ENCODE results near the gene FASLG. TPM values are rescaled to one million over a fixed set of nuclear protein-coding genes. Genes with fewer than 3 reads are reported as not detected.

The FASLG gene
- total RNA-seq, 1 donor from 2014 or later = not detected

DNA sequence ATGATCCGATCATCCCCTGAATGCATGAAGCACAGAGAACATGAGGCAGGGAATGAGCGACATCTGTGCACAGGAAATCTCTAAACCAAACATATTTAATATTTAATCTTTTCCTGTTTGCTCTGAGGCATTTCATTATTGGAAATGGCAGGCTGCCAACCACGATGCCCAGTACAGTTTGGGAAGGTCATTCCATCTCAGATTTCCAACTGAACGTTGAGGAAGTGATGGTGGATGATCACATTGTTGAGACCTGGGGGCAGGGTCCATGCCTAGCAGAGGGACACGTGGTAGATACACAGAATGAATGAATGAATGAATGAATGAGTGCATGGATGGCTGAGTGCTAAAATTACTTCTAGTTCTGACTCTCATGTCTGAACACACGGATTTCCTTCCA lies 15.9 kb upstream of the FASLG start:
- H3K4me3 Mint-ChIP-seq = no peak overlapping the region
- H3K27me3 Mint-ChIP-seq = no peaks in the 10 kb centered on the region
- TF ChIP-seq, protein P1, sequence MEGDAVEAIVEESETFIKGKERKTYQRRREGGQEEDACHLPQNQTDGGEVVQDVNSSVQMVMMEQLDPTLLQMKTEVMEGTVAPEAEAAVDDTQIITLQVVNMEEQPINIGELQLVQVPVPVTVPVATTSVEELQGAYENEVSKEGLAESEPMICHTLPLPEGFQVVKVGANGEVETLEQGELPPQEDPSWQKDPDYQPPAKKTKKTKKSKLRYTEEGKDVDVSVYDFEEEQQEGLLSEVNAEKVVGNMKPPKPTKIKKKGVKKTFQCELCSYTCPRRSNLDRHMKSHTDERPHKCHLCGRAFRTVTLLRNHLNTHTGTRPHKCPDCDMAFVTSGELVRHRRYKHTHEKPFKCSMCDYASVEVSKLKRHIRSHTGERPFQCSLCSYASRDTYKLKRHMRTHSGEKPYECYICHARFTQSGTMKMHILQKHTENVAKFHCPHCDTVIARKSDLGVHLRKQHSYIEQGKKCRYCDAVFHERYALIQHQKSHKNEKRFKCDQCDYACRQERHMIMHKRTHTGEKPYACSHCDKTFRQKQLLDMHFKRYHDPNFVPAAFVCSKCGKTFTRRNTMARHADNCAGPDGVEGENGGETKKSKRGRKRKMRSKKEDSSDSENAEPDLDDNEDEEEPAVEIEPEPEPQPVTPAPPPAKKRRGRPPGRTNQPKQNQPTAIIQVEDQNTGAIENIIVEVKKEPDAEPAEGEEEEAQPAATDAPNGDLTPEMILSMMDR (IDR thresholded peaks at IDR 0.05) = no peak
- H3K9me3 Mint-ChIP-seq = no peaks in the 10 kb centered on the region
- peaks cover 40% of the 10 kb centered on the region for H3K4me1 Mint-ChIP-seq
- ChIA-PET POLR2A (interaction anchor here (0.7 kb wide), 1 partner anchor 1822 kb away, joined by 5 read pairs; no protein-coding TSS in a partner anchor), CTCF (no interaction called here)
- intact Hi-C loops (cut with micrococcal nuclease) = no loop called here
- DNase-seq = no peak
- no peak overlapping the region for H3K27ac Mint-ChIP-seq
- no peak for ATAC-seq (ENCODE audit: low read depth)
- no peaks in the 10 kb centered on the region for H3K36me3 Mint-ChIP-seq (ENCODE audit: low read depth)

GRCh38 chr1:172646653-172647052 lies 12.2 kb upstream of the FASLG start:
- intact Hi-C loops (cut with micrococcal nuclease) = no loop called here
- CTCF ChIA-PET = no interaction called here
- DNase-seq (no peak), ATAC-seq (ENCODE audit: low read depth) (no peak)
- TF ChIP-seq, protein P1 (IDR thresholded peaks at IDR 0.05) = no peak
- Mint-ChIP-seq H3K4me1 (peaks cover 23% of the 10 kb centered on the region), H3K27ac (no peak overlapping the region), H3K9me3 (no peaks in the 10 kb centered on the region), H3K36me3 (ENCODE audit: low read depth) (no peaks in the 10 kb centered on the region), H3K4me3 (no peak overlapping the region), H3K27me3 (no peaks in the 10 kb centered on the region)
- POLR2A ChIA-PET = no interaction called here

DNA sequence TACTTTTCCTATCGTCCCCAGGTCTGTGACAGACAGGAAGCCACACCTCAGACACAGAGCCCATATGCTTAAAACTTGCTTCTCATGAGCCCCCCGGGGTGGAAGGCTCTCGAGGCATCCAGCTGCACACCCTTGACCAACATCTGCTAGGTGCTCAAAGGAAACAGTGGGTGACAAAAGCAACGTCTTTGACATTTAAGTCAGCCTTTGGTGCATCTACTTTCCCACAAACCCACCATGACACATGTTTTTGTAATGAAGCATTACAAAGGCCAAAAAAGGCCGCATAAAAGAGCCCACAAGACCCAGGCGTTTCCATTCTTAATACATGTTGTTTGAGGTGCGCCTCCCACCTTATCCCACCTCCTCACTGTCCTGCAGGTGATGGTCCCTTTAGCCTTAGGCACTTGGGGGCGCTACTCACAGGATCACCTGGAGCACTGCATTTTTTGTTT lies 11.8 kb upstream of the FASLG start:
- H3K9me3 Mint-ChIP-seq = no peaks in the 10 kb centered on the region
- no peaks in the 10 kb centered on the region for H3K27me3 Mint-ChIP-seq
- intact Hi-C loops (cut with micrococcal nuclease) = no loop called here
- ChIA-PET POLR2A (no interaction called here), CTCF (no interaction called here)
- DNase-seq = no peak
- no peak for ATAC-seq (ENCODE audit: low read depth)
- H3K27ac Mint-ChIP-seq = no peak overlapping the region
- TF ChIP-seq, protein P1 (IDR thresholded peaks at IDR 0.05) = no peak
- no peak overlapping the region for H3K4me3 Mint-ChIP-seq
- peaks cover 22% of the 10 kb centered on the region for H3K4me1 Mint-ChIP-seq
- no peaks in the 10 kb centered on the region for H3K36me3 Mint-ChIP-seq (ENCODE audit: low read depth)

- Mint-ChIP-seq H3K36me3 (ENCODE audit: low read depth) (no peaks in the 10 kb centered on the region), H3K27ac (no peak overlapping the region), H3K9me3 (no peaks in the 10 kb centered on the region), H3K4me1 (peaks cover 17% of the 10 kb centered on the region), H3K4me3 (no peak overlapping the region), H3K27me3 (peaks cover under 1% of the 10 kb centered on the region)
- intact Hi-C loops (cut with micrococcal nuclease) = no loop called here
- POLR2A ChIA-PET = no interaction called here
- TF ChIP-seq, protein P1 (IDR thresholded peaks at IDR 0.05) = no peak
- CTCF ChIA-PET = no interaction called here
- DNase-seq = no peak
- ATAC-seq (ENCODE audit: low read depth) = no peak
Observed at GRCh38 chr1:172647987-172648386, 10.9 kb upstream of the FASLG start.

GRCh38 chr1:172650474-172651193 lies 8.3 kb upstream of the FASLG start:
- intact Hi-C loops (cut with micrococcal nuclease) = no loop called here
- no peaks in the 10 kb centered on the region for H3K9me3 Mint-ChIP-seq
- TF ChIP-seq, protein P1 (IDR thresholded peaks at IDR 0.05) = no peak
- H3K4me1 Mint-ChIP-seq = no peaks in the 10 kb centered on the region
- H3K36me3 Mint-ChIP-seq (ENCODE audit: low read depth) = no peaks in the 10 kb centered on the region
- H3K4me3 Mint-ChIP-seq = no peak overlapping the region
- ATAC-seq (ENCODE audit: low read depth) (no peak), DNase-seq (no peak)
- POLR2A ChIA-PET = no interaction called here
- peaks cover 12% of the 10 kb centered on the region for H3K27me3 Mint-ChIP-seq
- CTCF ChIA-PET = no interaction called here
- H3K27ac Mint-ChIP-seq = no peak overlapping the region

Data from activated B cell treated with CpG ODN at 0.5 μM for 24 hours (primary cell).